HG03196 (cell line): Measurements from ENCODE around the gene BCL11B.

Source experiments
- ATAC-seq: cut with Tn5 transposase; IDR thresholded peaks from one replicate; pipeline ENCODE4 v1.9.1; 2021; ENCODE audit not compliant: unreplicated experiment

Gene BCL11B

GRCh38 chr14:99226687-99227086, 45.3 kb downstream of the BCL11B start:
- ATAC-seq = no peak

GRCh38 chr14:99225436-99226203, 46.4 kb downstream of the BCL11B start:
- no peak for ATAC-seq

- no peak for ATAC-seq
These were observed 47.0 kb downstream of the BCL11B start for GRCh38 chr14:99224948-99225347.

GRCh38 chr14:99224116-99224910, 47.7 kb downstream of the BCL11B start:
- no peak for ATAC-seq

- ATAC-seq = no peak
These were observed 50.6 kb downstream of the BCL11B start for GRCh38 chr14:99221445-99221844.

GRCh38 chr14:99217066-99217955, 54.7 kb downstream of the BCL11B start:
- ATAC-seq = no peak

- ATAC-seq = no peak
These were observed 55.8 kb downstream of the BCL11B start for GRCh38 chr14:99216191-99216590.

GRCh38 chr14:99215277-99215676, 56.7 kb downstream of the BCL11B start:
- ATAC-seq = no peak

- ATAC-seq = no peak
These were observed 57.3 kb downstream of the BCL11B start for GRCh38 chr14:99214701-99215100.

GRCh38 chr14:99213527-99213971, 58.4 kb downstream of the BCL11B start:
- no peak for ATAC-seq

GRCh38 chr14:99213101-99213500, 58.9 kb downstream of the BCL11B start:
- no peak for ATAC-seq

GRCh38 chr14:99212646-99213045, 59.4 kb downstream of the BCL11B start:
- ATAC-seq = no peak

- no peak for ATAC-seq
These were observed 59.8 kb downstream of the BCL11B start for GRCh38 chr14:99212199-99212598.

- ATAC-seq = no peak
These were observed 60.6 kb downstream of the BCL11B start for GRCh38 chr14:99211410-99211809.

- no peak for ATAC-seq
These were observed 61.7 kb downstream of the BCL11B start for GRCh38 chr14:99210333-99210732.

GRCh38 chr14:99209409-99209808, 62.6 kb downstream of the BCL11B start:
- ATAC-seq = no peak

- ATAC-seq = no peak
These were observed 63.7 kb downstream of the BCL11B start for GRCh38 chr14:99208318-99208717.

GRCh38 chr14:99207456-99207855, 64.5 kb downstream of the BCL11B start:
- ATAC-seq = no peak

- ATAC-seq = no peak
These were observed 65.9 kb downstream of the BCL11B start for GRCh38 chr14:99206090-99206489.

- no peak for ATAC-seq
These were observed 66.8 kb downstream of the BCL11B start for GRCh38 chr14:99205086-99205688.

GRCh38 chr14:99203801-99204200, 68.2 kb downstream of the BCL11B start:
- no peak for ATAC-seq
